CD4-positive, alpha-beta memory T cell (primary cell): ENCODE data around the gene EHD3. TPM values are rescaled to one million over a fixed set of nuclear protein-coding genes. Genes with fewer than 3 reads are reported as not detected.

Experiments
- CTCF ChIA-PET: fragments of 350-600 bp; sonication (Branson Sonifier 250); formaldehyde crosslinking; loops from one replicate; lab custom pipeline; 2021; ENCODE audit warnings: inconsistent platforms; ENCODE audit not compliant: partially characterized antibody; lab: Charles Lee
- POLR2A ChIA-PET: fragments of 350-600 bp; sonication (Branson Sonifier 250); formaldehyde crosslinking; loops from one replicate; lab custom pipeline; 2021; ENCODE audit not compliant: partially characterized antibody; lab: Charles Lee
- DNase-seq, 5 donors: peaks; one replicate each; pipeline versions ENCODE4 v3.0.0 to v3.0.0-alpha.2; 2020 to 2022; ENCODE audit warnings: mixed read lengths in 1 of 5
- H3K27ac ChIP-seq: one replicate; pipeline ENCODE4 v1.7.0; 2013; ENCODE audit warnings: low read depth, low read length
- H3K27me3 ChIP-seq: 2 replicates; pipeline ENCODE4 v1.7.0; 2013; ENCODE audit warnings: mild to moderate bottlenecking, low read length, moderate library complexity; ENCODE audit not compliant: insufficient read depth
- H3K36me3 ChIP-seq: 2 replicates; pipeline ENCODE4 v1.7.0; 2013; ENCODE audit warnings: mild to moderate bottlenecking, low read length, moderate library complexity; ENCODE audit not compliant: insufficient read depth
- H3K4me1 ChIP-seq: 2 replicates; pipeline ENCODE4 v1.7.0; 2013; ENCODE audit warnings: mild to moderate bottlenecking, low read length, moderate library complexity; ENCODE audit not compliant: insufficient read depth
- H3K4me3 ChIP-seq, 2 donors: one replicate each; pipeline ENCODE4 v1.7.0; 2013; ENCODE audit warnings: low read length in 2 of 2, mild to moderate bottlenecking in 1 of 2
- H3K9me3 ChIP-seq, 2 donors: one replicate each; pipeline ENCODE4 v1.7.0; 2013; ENCODE audit warnings: low read length in 2 of 2, control low read depth in 1 of 2; ENCODE audit not compliant: control insufficient read depth in 1 of 2
- H3K27ac Mint-ChIP-seq, 7 donors: one replicate each; pipeline ENCODE4 v1.8.0; 2020 to 2021; ENCODE audit warnings: mixed read lengths in 7 of 7, mild to moderate bottlenecking in 6 of 7, inconsistent platforms in 3 of 7, moderate library complexity in 3 of 7
- H3K27me3 Mint-ChIP-seq, 2 donors: one replicate each; pipeline ENCODE4 v1.8.0; 2020 to 2021; ENCODE audit warnings: mixed read lengths in 2 of 2
- H3K36me3 Mint-ChIP-seq, 2 donors: one replicate each; pipeline ENCODE4 v1.8.0; 2020 to 2021; ENCODE audit warnings: mixed read lengths in 2 of 2, inconsistent platforms in 1 of 2, mild to moderate bottlenecking in 1 of 2
- H3K4me1 Mint-ChIP-seq, 4 donors: one replicate each; pipeline ENCODE4 v1.8.0; 2020 to 2021; ENCODE audit warnings: mixed read lengths in 4 of 4, mild to moderate bottlenecking in 1 of 4
- H3K4me3 Mint-ChIP-seq, 8 donors: one replicate each; pipeline ENCODE4 v1.8.0; 2020 to 2021; ENCODE audit warnings: mixed read lengths in 8 of 8, mild to moderate bottlenecking in 7 of 8, moderate library complexity in 6 of 8, inconsistent platforms in 3 of 8
- H3K9me3 Mint-ChIP-seq, 8 donors: one replicate each; pipeline ENCODE4 v1.8.0; 2020 to 2021; ENCODE audit warnings: mixed read lengths in 8 of 8, mild to moderate bottlenecking in 5 of 8, inconsistent platforms in 3 of 8, moderate library complexity in 1 of 8
- intact Hi-C: fragments of 100-400 bp; cut with micrococcal nuclease; formaldehyde crosslinking; loops from one replicate; pipeline ENCODE4 v1.15.1; 2023
- polyA plus RNA-seq, 2 donors: library from polyadenylated mRNA; unstranded; fragments of 300-500 nt; fragmentation: Illumina TruSeq; gene quantifications; one replicate each; pipeline ENCODE4 v1.2.3, GENCODE V29; 2021
- total RNA-seq, 2 experiments: library from RNA; stranded (reverse); gene quantifications; one replicate each; pipeline ENCODE4 v1.2.3, GENCODE V29; 2021

Gene EHD3
- total and polyA plus RNA-seq, 4 experiments from 2014 or later: 2.3 to 4.4 (median 4.2) TPM

DNA sequence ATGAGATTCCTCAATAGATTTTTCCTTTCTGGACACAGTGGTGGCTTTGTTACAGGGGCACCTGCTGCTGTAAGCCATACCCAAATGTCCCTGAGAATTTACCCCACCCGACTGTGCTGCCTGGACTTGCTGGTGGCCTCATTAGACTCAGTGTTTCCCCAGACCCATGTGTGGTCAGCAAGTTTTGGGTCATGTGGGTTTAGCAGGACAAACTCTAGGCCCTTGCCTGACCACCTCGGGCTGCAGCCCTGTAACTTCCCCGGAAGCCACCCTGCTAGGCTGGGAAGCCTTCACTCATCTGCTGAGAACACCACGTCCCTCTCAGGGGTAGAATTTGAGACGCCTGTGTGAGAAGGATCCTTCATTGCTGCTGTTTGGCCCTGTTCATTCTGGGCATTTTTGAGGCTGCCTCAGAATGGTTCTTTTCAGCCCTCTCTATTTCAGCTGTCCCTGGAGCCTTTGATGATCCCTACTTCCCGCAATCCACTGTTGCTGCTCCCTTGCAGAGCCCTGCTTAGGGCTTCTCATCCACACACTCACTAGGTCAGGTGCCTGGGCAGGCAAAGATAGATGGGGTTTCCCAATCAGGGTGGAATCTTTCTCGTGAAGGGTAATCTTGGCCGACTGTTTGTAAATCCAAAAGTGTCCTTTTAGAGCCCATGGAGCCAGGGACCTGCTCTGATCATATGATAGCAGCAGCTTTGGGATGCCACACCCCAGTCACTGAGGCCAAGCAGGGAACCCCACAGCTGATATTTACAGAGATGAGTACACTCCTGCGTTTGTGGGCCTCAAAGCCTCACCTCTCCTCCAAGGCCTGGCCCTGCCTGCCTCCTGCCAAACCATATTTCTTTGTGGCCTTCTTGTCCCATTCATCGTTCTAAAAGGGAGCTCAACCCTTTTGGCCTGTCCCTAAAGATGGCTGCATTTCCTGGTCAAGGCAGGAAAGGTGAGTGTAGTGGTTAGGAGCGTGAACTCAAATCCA is 6.7 kb downstream of the EHD3 start:
- intact Hi-C loops: no loop called here
- H3K9me3 Mint-ChIP-seq: no peaks in the 10 kb centered on the region
- Histone ChIP-seq H3K9me3 (no peaks in the 10 kb centered on the region), H3K36me3 (no peaks in the 10 kb centered on the region), H3K27me3 (no peaks in the 10 kb centered on the region), H3K4me1 (peaks cover 3% of the 10 kb centered on the region), H3K4me3 (no peak overlapping the region), H3K27ac (no peak overlapping the region)
- POLR2A ChIA-PET: no interaction called here
- no peaks in the 10 kb centered on the region for H3K27me3 Mint-ChIP-seq
- H3K36me3 Mint-ChIP-seq: peaks cover 2 to 7% of the 10 kb centered on the region in 2 donors
- CTCF ChIA-PET: no interaction called here
- H3K27ac Mint-ChIP-seq: peak overlapping the region in 2 of 7 donors; percentile 6 to 76
- H3K4me3 Mint-ChIP-seq: no peak overlapping the region
- H3K4me1 Mint-ChIP-seq: peaks cover 1 to 13% (median 8%) of the 10 kb centered on the region in 4 donors
- DNase-seq: no peak

DNA sequence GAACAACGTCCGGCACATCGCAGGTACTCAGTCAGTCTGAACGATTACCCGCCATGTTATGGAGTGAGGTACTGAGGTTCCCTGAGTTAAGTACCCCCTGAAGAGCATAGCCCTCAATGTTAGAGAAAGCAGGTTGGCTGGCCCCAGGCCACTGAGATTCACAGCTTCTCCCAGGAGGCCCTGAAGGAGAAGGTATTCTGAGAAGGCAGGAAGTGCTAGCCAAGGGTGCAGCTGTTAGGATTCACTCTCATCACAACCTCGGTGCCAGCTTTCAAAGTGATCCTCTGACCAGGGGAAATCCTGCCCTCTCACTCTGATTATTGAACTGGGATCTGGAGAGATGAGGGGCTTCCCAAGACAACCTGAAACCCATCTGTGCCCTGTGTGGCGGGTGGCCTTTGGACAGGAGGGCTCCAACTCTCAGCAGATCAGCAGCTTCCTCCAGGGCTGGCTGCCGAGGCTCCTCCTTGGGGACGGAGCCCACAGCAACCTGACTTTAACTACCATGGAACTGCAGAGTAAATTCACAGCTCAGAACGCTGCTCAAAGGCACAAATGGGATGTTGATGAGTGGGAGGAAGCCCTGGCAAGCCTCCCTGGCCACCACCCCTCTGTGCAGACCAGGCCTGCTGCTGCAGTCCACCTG is 7.8 kb downstream of the EHD3 start:
- H3K9me3 Mint-ChIP-seq: no peaks in the 10 kb centered on the region
- H3K4me3 ChIP-seq: no peak overlapping the region
- ChIA-PET CTCF (no interaction called here), POLR2A (no interaction called here)
- intact Hi-C loops: no loop called here
- DNase-seq: no peak
- no peaks in the 10 kb centered on the region for H3K27me3 Mint-ChIP-seq
- no peaks in the 10 kb centered on the region for H3K27me3 ChIP-seq
- H3K27ac Mint-ChIP-seq: peak overlapping the region in 2 of 7 donors; percentile 19 to 68
- no peak overlapping the region for H3K4me3 Mint-ChIP-seq
- peaks cover 6 to 7% of the 10 kb centered on the region in 2 donors for H3K36me3 Mint-ChIP-seq
- H3K4me1 ChIP-seq: no peaks in the 10 kb centered on the region
- no peak overlapping the region for H3K27ac ChIP-seq
- no peaks in the 10 kb centered on the region for H3K36me3 ChIP-seq
- H3K9me3 ChIP-seq: no peaks in the 10 kb centered on the region
- peaks cover 3 to 6% (median 4%) of the 10 kb centered on the region in 4 donors for H3K4me1 Mint-ChIP-seq

DNA sequence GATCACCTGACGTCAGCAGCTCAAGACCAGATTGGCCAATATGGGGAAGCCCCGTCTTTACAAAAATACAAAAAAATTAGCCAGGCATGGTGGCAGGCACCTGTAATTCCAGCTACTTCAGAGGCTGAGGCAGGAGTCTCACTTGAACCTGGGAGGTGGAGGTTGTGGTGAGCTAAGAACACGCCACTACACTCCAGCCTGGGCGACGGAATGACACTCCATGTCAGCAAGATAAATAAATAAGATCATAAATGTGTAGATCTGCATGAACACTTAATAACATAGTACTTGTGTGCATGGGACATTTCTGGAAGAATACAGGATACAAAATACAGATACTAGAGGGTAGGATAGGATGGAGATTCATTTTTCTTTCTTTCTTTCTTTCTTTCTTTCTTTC is 9.1 kb downstream of the EHD3 start:
- Histone ChIP-seq H3K27me3 (no peaks in the 10 kb centered on the region), H3K4me3 (no peak overlapping the region), H3K9me3 (no peaks in the 10 kb centered on the region), H3K36me3 (no peaks in the 10 kb centered on the region), H3K27ac (no peak overlapping the region), H3K4me1 (no peaks in the 10 kb centered on the region)
- H3K4me3 Mint-ChIP-seq: no peak overlapping the region
- no peaks in the 10 kb centered on the region for H3K27me3 Mint-ChIP-seq
- ChIA-PET CTCF (interaction anchor here (1.2 kb wide), 1 partner anchor 9 kb away, joined by 5 read pairs; the partner anchor contains the start of gene EHD3), POLR2A (no interaction called here)
- H3K4me1 Mint-ChIP-seq: peaks cover 0 to 4% (median under 1%) of the 10 kb centered on the region in 4 donors
- H3K36me3 Mint-ChIP-seq: peaks cover 6 to 11% of the 10 kb centered on the region in 2 donors
- H3K9me3 Mint-ChIP-seq: no peaks in the 10 kb centered on the region
- intact Hi-C loops: no loop called here
- no peak for DNase-seq
- H3K27ac Mint-ChIP-seq: no peak overlapping the region

DNA sequence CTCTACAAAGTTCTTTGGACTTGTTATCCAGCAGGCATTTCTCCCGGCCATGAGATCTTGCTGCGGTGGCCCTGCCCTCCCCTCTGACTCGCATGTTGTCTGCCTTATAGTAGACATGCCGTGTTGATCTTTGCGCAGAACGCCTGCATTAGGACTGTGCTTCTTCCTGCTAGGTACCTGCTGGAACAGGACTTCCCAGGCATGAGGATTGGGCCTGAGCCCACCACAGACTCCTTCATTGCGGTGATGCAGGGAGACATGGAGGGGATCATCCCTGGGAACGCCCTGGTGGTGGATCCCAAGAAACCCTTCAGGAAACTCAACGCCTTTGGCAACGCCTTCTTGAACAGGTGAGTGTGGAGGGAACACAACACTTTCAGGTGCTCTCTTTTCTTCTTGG is 10.1 kb downstream of the EHD3 start:
- no peak overlapping the region for H3K4me3 Mint-ChIP-seq
- intact Hi-C loops: no loop called here
- no peaks in the 10 kb centered on the region for H3K9me3 Mint-ChIP-seq
- no peaks in the 10 kb centered on the region for H3K9me3 ChIP-seq
- no peaks in the 10 kb centered on the region for H3K36me3 ChIP-seq
- H3K4me3 ChIP-seq: no peak overlapping the region
- no peak overlapping the region for H3K27ac Mint-ChIP-seq
- peaks cover 0 to 3% (median under 1%) of the 10 kb centered on the region in 4 donors for H3K4me1 Mint-ChIP-seq
- no peaks in the 10 kb centered on the region for H3K27me3 Mint-ChIP-seq
- no peak overlapping the region for H3K27ac ChIP-seq
- H3K27me3 ChIP-seq: no peaks in the 10 kb centered on the region
- H3K36me3 Mint-ChIP-seq: peaks cover 8 to 17% of the 10 kb centered on the region in 2 donors
- ChIA-PET POLR2A (no interaction called here), CTCF (interaction anchor here (1.2 kb wide), 1 partner anchor 10 kb away, joined by 5 read pairs; the partner anchor contains the start of gene EHD3)
- no peaks in the 10 kb centered on the region for H3K4me1 ChIP-seq
- no peak for DNase-seq

DNA sequence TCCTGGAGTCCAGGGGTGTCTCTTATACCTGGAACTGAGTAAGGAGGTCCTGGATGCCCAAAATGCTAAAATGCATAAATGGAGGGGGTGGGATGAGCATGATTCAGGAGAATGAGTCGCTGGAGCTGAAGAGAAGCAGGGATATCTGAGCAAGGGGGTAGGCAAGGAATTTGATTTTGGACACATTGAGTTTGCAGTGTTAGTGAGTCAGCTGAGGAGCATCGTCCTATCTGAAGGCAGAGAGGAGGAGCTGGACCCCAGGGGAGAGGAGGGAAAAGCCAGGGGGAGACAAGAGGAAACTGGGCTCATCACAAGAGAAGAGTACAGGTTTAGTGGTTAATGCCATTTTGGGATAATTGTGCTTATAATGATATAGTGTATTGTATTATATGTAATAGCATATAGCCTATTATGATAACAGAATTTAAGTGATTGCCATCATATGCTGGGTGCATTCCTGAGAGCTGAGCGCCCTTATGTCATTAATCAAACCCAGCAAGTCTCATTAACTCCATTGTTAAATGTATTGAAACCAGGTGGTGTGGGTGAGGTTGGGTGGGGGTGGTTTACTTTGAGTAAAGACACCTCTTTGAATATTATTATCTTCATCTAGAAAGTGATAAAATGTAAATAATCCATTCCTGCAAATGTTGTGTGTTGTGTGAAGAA is 12.4 kb downstream of the EHD3 start:
- Histone ChIP-seq H3K36me3 (no peaks in the 10 kb centered on the region), H3K9me3 (no peaks in the 10 kb centered on the region), H3K27ac (no peak overlapping the region), H3K4me1 (no peaks in the 10 kb centered on the region), H3K27me3 (no peaks in the 10 kb centered on the region), H3K4me3 (no peak overlapping the region)
- Mint-ChIP-seq H3K4me1 (peaks cover 0 to 3% (median under 1%) of the 10 kb centered on the region in 4 donors), H3K27ac (peak overlapping the region in 1 of 7 donors; percentile 66), H3K27me3 (no peaks in the 10 kb centered on the region), H3K9me3 (no peaks in the 10 kb centered on the region), H3K4me3 (no peak overlapping the region), H3K36me3 (peaks cover 11 to 25% of the 10 kb centered on the region in 2 donors)
- ChIA-PET CTCF (no interaction called here), POLR2A (no interaction called here)
- intact Hi-C loops: no loop called here
- no peak for DNase-seq

DNA sequence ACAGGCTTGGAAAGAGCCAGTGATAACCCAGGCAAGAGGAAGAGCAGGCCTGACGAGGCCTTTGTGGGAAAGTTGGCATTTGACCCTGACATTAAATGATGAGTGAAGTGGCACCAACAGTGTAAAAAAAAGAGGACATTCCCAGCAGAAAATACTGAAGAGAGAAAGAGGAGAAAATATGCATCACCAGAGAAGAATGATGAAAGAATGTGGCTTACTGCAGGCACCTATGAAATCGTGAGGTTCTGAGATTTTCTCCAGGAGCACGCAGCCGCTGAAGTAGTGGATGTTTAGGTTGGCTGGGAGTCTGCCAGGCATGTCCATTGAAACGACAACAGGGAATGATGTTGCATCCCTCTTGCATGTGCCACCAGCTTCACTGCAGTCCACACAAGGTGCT is 13.8 kb downstream of the EHD3 start:
- ChIA-PET POLR2A (no interaction called here), CTCF (no interaction called here)
- no peak for DNase-seq
- Histone ChIP-seq H3K27ac (no peak overlapping the region), H3K4me1 (no peaks in the 10 kb centered on the region), H3K27me3 (no peaks in the 10 kb centered on the region), H3K36me3 (no peaks in the 10 kb centered on the region), H3K4me3 (no peak overlapping the region), H3K9me3 (no peaks in the 10 kb centered on the region)
- peaks cover 0 to 3% (median under 1%) of the 10 kb centered on the region in 4 donors for H3K4me1 Mint-ChIP-seq
- no peaks in the 10 kb centered on the region for H3K9me3 Mint-ChIP-seq
- no peak overlapping the region for H3K4me3 Mint-ChIP-seq
- no peaks in the 10 kb centered on the region for H3K27me3 Mint-ChIP-seq
- H3K27ac Mint-ChIP-seq: no peak overlapping the region
- intact Hi-C loops: no loop called here
- peaks cover 11 to 25% of the 10 kb centered on the region in 2 donors for H3K36me3 Mint-ChIP-seq

DNA sequence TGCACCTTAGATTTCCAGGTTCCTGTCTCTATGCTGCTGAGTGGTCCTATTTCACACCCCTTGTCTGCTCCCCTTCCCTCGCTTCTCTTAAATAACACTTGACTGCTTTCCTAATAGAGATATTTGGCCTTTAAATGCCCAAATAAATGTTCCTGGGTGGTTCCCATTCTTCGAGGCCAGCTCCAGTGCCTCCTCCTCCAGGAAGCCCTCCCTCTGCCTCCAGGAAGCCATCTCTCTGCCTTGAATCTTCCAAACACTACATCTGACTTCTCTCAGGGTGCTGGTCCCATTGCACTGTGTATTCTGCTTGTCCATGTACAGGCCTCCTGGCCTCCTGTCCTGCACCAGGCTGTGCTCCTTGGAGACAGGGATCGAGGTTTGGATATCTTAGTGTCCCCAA is 14.2 kb downstream of the EHD3 start:
- intact Hi-C loops: no loop called here

More for the DNA sequence above, 14.2 kb downstream of the EHD3 start:
- H3K27me3 Mint-ChIP-seq: no peaks in the 10 kb centered on the region
- POLR2A ChIA-PET: no interaction called here
- DNase-seq: no peak
- CTCF ChIA-PET: no interaction called here
- H3K9me3 Mint-ChIP-seq: no peaks in the 10 kb centered on the region
- Histone ChIP-seq H3K27me3 (no peaks in the 10 kb centered on the region), H3K4me1 (no peaks in the 10 kb centered on the region), H3K9me3 (no peaks in the 10 kb centered on the region), H3K36me3 (no peaks in the 10 kb centered on the region), H3K27ac (no peak overlapping the region), H3K4me3 (no peak overlapping the region)
- H3K27ac Mint-ChIP-seq: peak overlapping the region in 2 of 7 donors; percentile 12 to 64
- H3K4me1 Mint-ChIP-seq: peaks cover 0 to 3% (median under 1%) of the 10 kb centered on the region in 4 donors
- no peak overlapping the region for H3K4me3 Mint-ChIP-seq
- peaks cover 11 to 25% of the 10 kb centered on the region in 2 donors for H3K36me3 Mint-ChIP-seq
